A673 (cell line): ENCODE results near the gene LDLRAD3.
A peak's percentile ranks its signal among the peaks of the same experiment; 100 is the strongest.

ENCODE experiments used
- EZH2 ChIP-seq: fragments of 200-600 bp; sonication (generic); IDR thresholded peaks from 2 replicates; pipeline ENCODE4 v1.6.1; 2017; ENCODE audit warnings: borderline replicate concordance, low read depth, mild to moderate bottlenecking, mixed read lengths, antibody characterized with exemption, low read length; ENCODE audit not compliant: poor library complexity, severe bottlenecking
- TF ChIP-seq, protein P1 (sequence below): fragments of 300-800, 200-600 bp; sonication (generic); conservative IDR thresholded peaks from 2 replicates; pipeline ENCODE4 v1.5.1; 2017; ENCODE audit warnings: low read depth, mild to moderate bottlenecking, antibody characterized with exemption, low read length, moderate library complexity, mixed read lengths

- no peak for TF ChIP-seq EZH2
- TF ChIP-seq, protein P1, sequence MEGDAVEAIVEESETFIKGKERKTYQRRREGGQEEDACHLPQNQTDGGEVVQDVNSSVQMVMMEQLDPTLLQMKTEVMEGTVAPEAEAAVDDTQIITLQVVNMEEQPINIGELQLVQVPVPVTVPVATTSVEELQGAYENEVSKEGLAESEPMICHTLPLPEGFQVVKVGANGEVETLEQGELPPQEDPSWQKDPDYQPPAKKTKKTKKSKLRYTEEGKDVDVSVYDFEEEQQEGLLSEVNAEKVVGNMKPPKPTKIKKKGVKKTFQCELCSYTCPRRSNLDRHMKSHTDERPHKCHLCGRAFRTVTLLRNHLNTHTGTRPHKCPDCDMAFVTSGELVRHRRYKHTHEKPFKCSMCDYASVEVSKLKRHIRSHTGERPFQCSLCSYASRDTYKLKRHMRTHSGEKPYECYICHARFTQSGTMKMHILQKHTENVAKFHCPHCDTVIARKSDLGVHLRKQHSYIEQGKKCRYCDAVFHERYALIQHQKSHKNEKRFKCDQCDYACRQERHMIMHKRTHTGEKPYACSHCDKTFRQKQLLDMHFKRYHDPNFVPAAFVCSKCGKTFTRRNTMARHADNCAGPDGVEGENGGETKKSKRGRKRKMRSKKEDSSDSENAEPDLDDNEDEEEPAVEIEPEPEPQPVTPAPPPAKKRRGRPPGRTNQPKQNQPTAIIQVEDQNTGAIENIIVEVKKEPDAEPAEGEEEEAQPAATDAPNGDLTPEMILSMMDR, result peak; percentile 99
These were observed 315.0 kb downstream of the LDLRAD3 start for GRCh38 chr11:36258730-36259360.
